ENCODE data around the gene PDIA5.
A peak's percentile ranks its signal among the peaks of the same experiment; 100 is the strongest.

The PDIA5 gene

GRCh38 chr3:123039178-123039577 lies 27.6 kb upstream of the PDIA5 start:
- FAIRE-seq: no peak

GRCh38 chr3:123042413-123042812 lies 24.4 kb upstream of the PDIA5 start:
- DNase-seq (ENCODE audit: low spot score): no peak
- FAIRE-seq: no peak

More at GRCh38 chr3:123039178-123039577, 27.6 kb upstream of the PDIA5 start:
- DNase-seq (ENCODE audit: low spot score): no peak

- no peak for DNase-seq (ENCODE audit: low spot score)
- FAIRE-seq: no peak
These were observed 21.7 kb upstream of the PDIA5 start for GRCh38 chr3:123044981-123045763.

- DNase-seq (ENCODE audit: low spot score): peak; percentile 51
- peak; percentile 44 for FAIRE-seq
These were observed 20.4 kb upstream of the PDIA5 start for GRCh38 chr3:123046262-123047061.

GRCh38 chr3:123047062-123047319 lies 19.8 kb upstream of the PDIA5 start:
- no peak for DNase-seq (ENCODE audit: low spot score)
- FAIRE-seq: no peak

GRCh38 chr3:123048480-123049237 lies 18.2 kb upstream of the PDIA5 start:
- no peak for DNase-seq (ENCODE audit: low spot score)

GRCh38 chr3:123050666-123051065 lies 16.2 kb upstream of the PDIA5 start:
- FAIRE-seq (no peak), DNase-seq (ENCODE audit: low spot score) (no peak)

More at GRCh38 chr3:123048480-123049237, 18.2 kb upstream of the PDIA5 start:
- no peak for FAIRE-seq

- DNase-seq (ENCODE audit: low spot score): no peak
These were observed 13.7 kb upstream of the PDIA5 start for GRCh38 chr3:123053107-123053506.

GRCh38 chr3:123054109-123054778 lies 12.6 kb upstream of the PDIA5 start:
- FAIRE-seq: no peak

More at GRCh38 chr3:123053107-123053506, 13.7 kb upstream of the PDIA5 start:
- peak; percentile 58 for FAIRE-seq

GRCh38 chr3:123054931-123055330 lies 11.9 kb upstream of the PDIA5 start:
- DNase-seq (ENCODE audit: low spot score): no peak
- no peak for FAIRE-seq

More at GRCh38 chr3:123054109-123054778, 12.6 kb upstream of the PDIA5 start:
- DNase-seq (ENCODE audit: low spot score): no peak

- peak; percentile 9 for FAIRE-seq
- no peak for DNase-seq (ENCODE audit: low spot score)
These were observed 11.5 kb upstream of the PDIA5 start for GRCh38 chr3:123055352-123055751.

- DNase-seq (ENCODE audit: low spot score) (no peak), FAIRE-seq (no peak)
These were observed 8.3 kb upstream of the PDIA5 start for GRCh38 chr3:123058505-123058904.

GRCh38 chr3:123060054-123060453 lies 6.8 kb upstream of the PDIA5 start:
- FAIRE-seq (no peak), DNase-seq (ENCODE audit: low spot score) (no peak)

- DNase-seq (ENCODE audit: low spot score) (no peak), FAIRE-seq (no peak)
These were observed 5.0 kb upstream of the PDIA5 start for GRCh38 chr3:123061856-123062255.

- DNase-seq (ENCODE audit: low spot score) (no peak), FAIRE-seq (no peak)
These were observed 3.8 kb upstream of the PDIA5 start for GRCh38 chr3:123063034-123063433.

GRCh38 chr3:123064506-123064905 lies 2.3 kb upstream of the PDIA5 start:
- DNase-seq (ENCODE audit: low spot score) (no peak), FAIRE-seq (no peak)

GRCh38 chr3:123064914-123065313 lies 1.9 kb upstream of the PDIA5 start:
- FAIRE-seq (no peak), DNase-seq (ENCODE audit: low spot score) (no peak)

- FAIRE-seq (no peak), DNase-seq (ENCODE audit: low spot score) (no peak)
These were observed 278 bp upstream of the PDIA5 start for GRCh38 chr3:123066599-123066895.

GRCh38 chr3:123067689-123068600 lies 1.1 kb downstream of the PDIA5 start:
- FAIRE-seq (no peak), DNase-seq (ENCODE audit: low spot score) (peak; percentile 58)

GRCh38 chr3:123068601-123069381 lies 2.0 kb downstream of the PDIA5 start:
- FAIRE-seq: no peak
- no peak for DNase-seq (ENCODE audit: low spot score)
